HFF-Myc (cell line): ENCODE data around the gene PAN2.
"Not testable (repeated sequence)": the region's sequence is repeated elsewhere in the genome, so short reads cannot be mapped to it uniquely, and the experiment has no call there.

Experiments
- DNase-seq: peaks from one replicate; pipeline ENCODE4 v3.0.0-alpha.2; 2011; ENCODE audit warnings: low read depth; ENCODE audit errors: extremely low read depth
- H3K4me3 ChIP-seq: replicated peaks from 2 replicates; pipeline ENCODE4 v1.5.1; 2011; ENCODE audit warnings: low read depth, mild to moderate bottlenecking, control low read depth, low read length
- CTCF ChIP-seq: IDR thresholded peaks from 2 replicates; pipeline ENCODE4 v1.5.1; 2012; ENCODE audit warnings: mild to moderate bottlenecking, low read depth, low read length, control low read depth; ENCODE audit errors: missing control alignments

Gene PAN2

GRCh38 chr12:56297400-56297799 lies 36.4 kb downstream of the PAN2 start:
- TF ChIP-seq CTCF, result no peak
- H3K4me3 ChIP-seq, result no peak overlapping the region
- DNase-seq, result no peak

- no peak overlapping the region for H3K4me3 ChIP-seq
- no peak for TF ChIP-seq CTCF
Observed at GRCh38 chr12:56296295-56296694, 37.5 kb downstream of the PAN2 start.

GRCh38 chr12:56293795-56294194 lies 40.0 kb downstream of the PAN2 start:
- H3K4me3 ChIP-seq, result no peak overlapping the region
- DNase-seq, result no peak
- TF ChIP-seq CTCF, result no peak

More at GRCh38 chr12:56296295-56296694, 37.5 kb downstream of the PAN2 start:
- no peak for DNase-seq

GRCh38 chr12:56288705-56289387 lies 45.0 kb downstream of the PAN2 start:
- DNase-seq, result no peak
- no peak for TF ChIP-seq CTCF
- H3K4me3 ChIP-seq, result no peak overlapping the region

GRCh38 chr12:56286044-56286830 lies 47.6 kb downstream of the PAN2 start:
- no peak for DNase-seq
- TF ChIP-seq CTCF, result no peak
- H3K4me3 ChIP-seq, result no peak overlapping the region

GRCh38 chr12:56284263-56284662 lies 49.5 kb downstream of the PAN2 start:
- not testable (repeated sequence) for DNase-seq

GRCh38 chr12:56282579-56282978 lies 51.2 kb downstream of the PAN2 start:
- no peak for TF ChIP-seq CTCF
- no peak for DNase-seq
- H3K4me3 ChIP-seq, result no peak overlapping the region

More at GRCh38 chr12:56284263-56284662, 49.5 kb downstream of the PAN2 start:
- H3K4me3 ChIP-seq, result not testable (repeated sequence)
